NCI-H1436 (cell line): ENCODE results near the gene CHMP6.

Experiments used
- DNase-seq: peaks from one replicate; lab custom pipeline; 2025; lab: John Stamatoyannopoulos, UW

CHMP6 gene

DNA sequence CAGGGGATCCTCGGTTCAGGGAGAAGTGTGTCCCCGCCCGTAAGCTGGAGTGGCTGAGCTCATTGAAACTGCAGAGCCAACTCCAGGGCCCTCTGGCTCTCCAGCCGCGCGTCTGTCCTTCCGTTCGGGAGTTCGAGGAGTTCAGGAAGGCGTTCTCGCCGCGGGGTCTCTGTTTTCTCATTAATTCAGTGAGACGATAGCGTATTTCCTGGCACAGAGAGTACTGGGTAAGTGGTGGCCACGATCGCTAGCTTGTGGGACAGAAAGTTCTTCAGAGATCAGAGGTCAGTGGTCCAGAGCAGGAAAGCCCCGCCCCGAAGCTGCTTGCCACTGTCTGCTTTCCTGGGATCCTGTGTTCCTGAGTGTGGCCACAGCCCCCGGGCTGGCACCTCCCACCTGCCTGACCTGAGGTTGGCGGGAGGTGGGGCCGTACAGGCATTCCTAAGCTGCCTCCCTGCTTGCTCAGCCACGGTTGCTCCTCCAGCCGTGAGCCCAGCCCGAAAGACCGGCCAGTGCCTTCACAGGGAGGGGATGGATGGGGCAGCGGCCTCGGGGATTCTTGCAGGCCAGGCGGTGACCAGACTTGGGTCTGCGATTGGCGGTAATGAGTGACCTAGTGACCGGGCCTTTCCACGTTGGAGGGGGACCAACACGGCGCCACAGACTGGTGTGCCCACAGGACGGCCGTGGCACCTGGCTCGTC, 52.2 kb downstream of the CHMP6 start:
- DNase-seq = no peak

GRCh38 chr17:81044428-81044763, 52.8 kb downstream of the CHMP6 start:
- no peak for DNase-seq

- peak; percentile 27 for DNase-seq
These were observed 53.3 kb downstream of the CHMP6 start for GRCh38 chr17:81044764-81045589.

DNA sequence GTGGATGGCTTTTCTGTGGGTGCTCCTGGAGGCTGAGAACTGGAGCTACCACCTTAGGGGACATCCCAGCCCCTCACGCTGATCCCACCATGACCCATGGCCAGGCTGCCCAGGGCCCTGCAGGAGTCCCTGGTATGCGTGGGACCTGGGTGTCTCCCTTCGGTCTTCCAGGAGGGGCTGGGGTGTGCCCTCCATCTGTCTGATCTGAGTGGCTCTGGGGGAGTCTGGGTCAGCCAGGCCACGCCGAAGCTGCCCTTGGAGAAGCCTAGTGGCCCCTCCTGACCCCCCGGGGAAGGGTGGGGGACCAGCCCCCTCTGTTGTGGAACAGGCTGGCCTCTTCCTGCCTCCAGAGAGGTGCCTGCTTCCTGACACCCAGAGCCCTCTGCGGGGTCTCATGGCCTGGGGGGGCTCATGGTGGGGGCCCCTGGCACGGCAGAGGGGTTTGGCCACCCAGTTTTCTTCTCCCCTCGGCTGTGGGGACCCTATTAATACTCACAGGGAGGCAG, 54.0 kb downstream of the CHMP6 start:
- no peak for DNase-seq

GRCh38 chr17:81046132-81046769, 54.6 kb downstream of the CHMP6 start:
- DNase-seq = no peak

DNA sequence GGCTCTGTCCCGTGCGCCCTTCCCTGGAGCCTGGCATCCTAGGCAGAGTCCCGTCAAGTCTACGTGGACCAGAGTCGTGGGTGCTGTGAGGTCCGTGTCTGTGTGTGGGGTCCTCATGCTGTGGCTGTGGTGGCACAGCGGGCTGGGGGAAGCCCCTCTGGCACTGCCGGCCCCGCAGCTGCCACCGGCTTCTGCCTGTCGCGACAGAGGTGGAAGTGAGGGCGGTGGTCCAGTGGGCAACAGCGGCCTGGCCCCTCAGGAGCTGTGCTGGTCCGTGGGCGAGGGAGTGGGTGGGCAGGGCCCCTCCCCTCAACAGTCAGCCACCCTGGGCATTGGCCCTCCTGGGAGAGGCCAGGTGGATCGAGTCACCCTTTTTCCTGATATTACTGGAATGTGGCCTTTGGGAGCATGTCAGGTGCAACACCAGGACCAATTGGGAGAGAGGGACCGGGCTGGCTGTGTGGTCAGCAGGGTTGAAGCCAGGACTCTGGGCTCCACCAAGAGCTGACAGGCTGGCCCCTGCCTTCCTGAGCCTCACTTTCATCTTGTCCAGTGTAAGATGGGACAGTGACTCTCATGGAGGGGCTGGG, 55.2 kb downstream of the CHMP6 start:
- DNase-seq = no peak

DNA sequence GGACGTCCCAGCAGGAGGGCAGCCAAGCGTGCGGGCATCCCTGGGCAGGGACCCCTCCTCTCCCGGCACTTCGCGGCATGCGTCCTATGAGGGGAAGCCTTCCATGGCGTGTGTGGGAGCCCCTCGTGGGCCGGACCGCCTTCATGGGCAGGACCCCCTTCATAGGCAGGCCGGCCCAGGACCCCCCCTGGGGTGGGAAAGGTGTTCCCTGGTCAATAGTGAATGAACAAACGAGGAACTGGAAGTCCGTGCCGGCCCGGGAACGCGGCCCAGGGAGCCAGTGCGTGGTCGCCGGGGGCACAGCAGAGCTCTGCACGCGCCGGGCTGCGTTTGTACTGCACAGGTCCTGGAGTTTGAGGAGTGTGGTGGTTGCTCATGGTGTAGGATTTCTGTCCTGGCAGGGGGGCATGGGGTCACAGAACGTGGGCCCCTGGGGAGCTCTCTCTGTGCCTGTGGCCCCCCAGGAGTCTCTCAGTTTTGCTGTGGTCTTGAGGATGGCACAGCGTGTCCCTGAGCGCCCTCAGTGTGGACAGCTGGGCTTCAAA, 57.3 kb downstream of the CHMP6 start:
- no peak for DNase-seq

GRCh38 chr17:81049372-81049911, 57.8 kb downstream of the CHMP6 start:
- no peak for DNase-seq
